ENCODE data around the gene GBX1.

- TF ChIP-seq CTCF (IDR thresholded peaks at IDR 0.05) (no peak), POLR2A (IDR thresholded peaks at IDR 0.05) (no peak)
These were observed 39.4 kb upstream of the GBX1 start for GRCh38 chr7:151206914-151207313.

Measured in right lobe of liver (tissue), 4 donors.